ENCODE results near the gene ZP3.
"Not testable (repeated sequence)": the region's sequence is repeated elsewhere in the genome, so short reads cannot be mapped to it uniquely, and the experiment has no call there.

ZP3 gene

GRCh38 chr7:76483081-76483480, 58.3 kb downstream of the ZP3 start:
- DNase-seq = not testable (repeated sequence)

GRCh38 chr7:76484456-76484855, 59.7 kb downstream of the ZP3 start:
- not testable (repeated sequence) for DNase-seq

- DNase-seq = not testable (repeated sequence)
These were observed 61.3 kb downstream of the ZP3 start for GRCh38 chr7:76485822-76486610.

- DNase-seq = not testable (repeated sequence)
These were observed 61.9 kb downstream of the ZP3 start for GRCh38 chr7:76486618-76487017.

- not testable (repeated sequence) for DNase-seq
These were observed 63.2 kb downstream of the ZP3 start for GRCh38 chr7:76487969-76488368.

Measured in hypothalamus (tissue), 51 donors.